ENCODE results near the gene RASSF4.

RASSF4 gene

DNA sequence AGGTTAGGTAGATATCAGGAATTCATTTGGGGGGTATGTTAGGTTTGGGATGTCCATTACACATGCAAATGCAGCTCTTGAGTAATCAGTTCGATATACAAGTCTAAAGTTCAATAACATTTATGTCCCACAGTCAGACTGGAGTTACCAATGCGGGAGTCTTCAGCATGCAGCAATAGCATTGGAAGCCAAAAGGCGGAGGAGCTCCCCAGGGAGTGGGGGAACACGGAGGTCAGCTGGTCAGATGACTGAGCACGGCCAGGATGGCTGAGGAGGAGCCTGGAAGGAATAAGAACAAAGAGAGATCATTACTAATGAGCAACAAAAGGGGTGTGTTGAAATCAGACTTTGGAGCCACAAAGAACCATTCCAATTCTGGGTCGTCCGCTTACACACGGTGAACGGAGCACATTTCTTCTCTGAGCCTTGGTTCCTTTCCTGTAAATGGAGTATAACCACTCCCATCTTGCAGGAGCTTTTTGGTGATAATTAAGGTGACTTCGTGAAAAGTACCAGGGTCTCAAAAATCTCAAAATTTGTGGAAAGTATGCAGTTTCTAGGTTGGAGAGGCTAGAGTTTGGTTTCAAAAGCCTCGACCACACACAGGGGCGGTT, 40.6 kb downstream of the RASSF4 start:
- in situ Hi-C loops (cut with HindIII; ENCODE audit: low pct_ligation_motif_present, low sequenced_read_pairs) = no loop called here
- H3K27ac ChIP-seq = peak overlapping the region; percentile 91
- peak overlapping the region; percentile 66 for H3K4me3 ChIP-seq (ENCODE audit: low read depth, low read length)
- TF ChIP-seq, protein P1, sequence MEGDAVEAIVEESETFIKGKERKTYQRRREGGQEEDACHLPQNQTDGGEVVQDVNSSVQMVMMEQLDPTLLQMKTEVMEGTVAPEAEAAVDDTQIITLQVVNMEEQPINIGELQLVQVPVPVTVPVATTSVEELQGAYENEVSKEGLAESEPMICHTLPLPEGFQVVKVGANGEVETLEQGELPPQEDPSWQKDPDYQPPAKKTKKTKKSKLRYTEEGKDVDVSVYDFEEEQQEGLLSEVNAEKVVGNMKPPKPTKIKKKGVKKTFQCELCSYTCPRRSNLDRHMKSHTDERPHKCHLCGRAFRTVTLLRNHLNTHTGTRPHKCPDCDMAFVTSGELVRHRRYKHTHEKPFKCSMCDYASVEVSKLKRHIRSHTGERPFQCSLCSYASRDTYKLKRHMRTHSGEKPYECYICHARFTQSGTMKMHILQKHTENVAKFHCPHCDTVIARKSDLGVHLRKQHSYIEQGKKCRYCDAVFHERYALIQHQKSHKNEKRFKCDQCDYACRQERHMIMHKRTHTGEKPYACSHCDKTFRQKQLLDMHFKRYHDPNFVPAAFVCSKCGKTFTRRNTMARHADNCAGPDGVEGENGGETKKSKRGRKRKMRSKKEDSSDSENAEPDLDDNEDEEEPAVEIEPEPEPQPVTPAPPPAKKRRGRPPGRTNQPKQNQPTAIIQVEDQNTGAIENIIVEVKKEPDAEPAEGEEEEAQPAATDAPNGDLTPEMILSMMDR (IDR thresholded peaks at IDR 0.05; ENCODE audit: low read depth, low read length, missing control alignments) = no peak
- no peaks in the 10 kb centered on the region for H3K27me3 ChIP-seq (replicated peaks)
- peaks cover 4% of the 10 kb centered on the region for H3K36me3 ChIP-seq (replicated peaks)
- peak; percentile 73 for DNase-seq

DNA sequence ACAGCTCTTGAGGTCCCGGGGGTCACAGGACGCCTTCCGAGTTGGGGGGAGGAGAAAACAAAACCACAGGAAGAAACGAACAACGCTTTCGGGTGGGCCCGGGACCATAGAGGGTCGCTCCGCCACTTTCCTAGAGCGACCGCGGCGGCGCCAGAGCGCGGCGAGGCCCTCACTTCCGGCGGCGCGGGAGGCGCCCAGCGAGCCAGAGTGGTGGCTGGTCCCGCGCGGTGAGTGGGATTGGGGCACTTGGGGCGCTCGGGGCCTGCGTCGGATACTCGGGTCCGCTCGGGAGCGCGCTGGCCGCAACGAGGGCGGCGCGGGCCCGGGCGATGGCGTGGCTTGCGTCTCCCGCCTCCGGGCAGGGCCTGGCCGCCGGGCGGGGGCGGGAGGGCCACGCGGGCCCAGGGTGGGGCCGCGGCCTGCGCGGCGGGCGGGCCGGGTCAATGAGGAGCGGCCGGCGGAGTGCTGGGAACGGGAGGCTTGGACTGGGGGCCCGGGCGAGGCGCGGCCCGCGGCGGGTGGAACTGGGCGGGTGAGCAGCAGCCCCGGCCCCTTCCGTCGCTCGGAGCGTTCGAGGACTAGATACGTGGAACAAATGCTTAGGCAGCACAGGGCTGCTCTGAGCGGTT, 41.3 kb downstream of the RASSF4 start, which contains the start of gene ZNF22:
Gene ZNF22, plus strand, starts transcription at position 172 of the 629 bp plus-strand sequence. CDS start 2,446 bp downstream, outside the sequence.
- Histone ChIP-seq H3K27me3 (replicated peaks) (no peaks in the 10 kb centered on the region), H3K36me3 (replicated peaks) (peaks cover 4% of the 10 kb centered on the region), H3K27ac (peak within 1 kb of the TSS; percentile 91), H3K4me3 (ENCODE audit: low read depth, low read length) (peak within 1 kb of the TSS; percentile 66)
- DNase-seq = peak; percentile 23
- in situ Hi-C loops (cut with HindIII; ENCODE audit: low pct_ligation_motif_present, low sequenced_read_pairs) = no loop called here
- TF ChIP-seq, protein P1 (IDR thresholded peaks at IDR 0.05; ENCODE audit: low read depth, low read length, missing control alignments) = no peak

DNA sequence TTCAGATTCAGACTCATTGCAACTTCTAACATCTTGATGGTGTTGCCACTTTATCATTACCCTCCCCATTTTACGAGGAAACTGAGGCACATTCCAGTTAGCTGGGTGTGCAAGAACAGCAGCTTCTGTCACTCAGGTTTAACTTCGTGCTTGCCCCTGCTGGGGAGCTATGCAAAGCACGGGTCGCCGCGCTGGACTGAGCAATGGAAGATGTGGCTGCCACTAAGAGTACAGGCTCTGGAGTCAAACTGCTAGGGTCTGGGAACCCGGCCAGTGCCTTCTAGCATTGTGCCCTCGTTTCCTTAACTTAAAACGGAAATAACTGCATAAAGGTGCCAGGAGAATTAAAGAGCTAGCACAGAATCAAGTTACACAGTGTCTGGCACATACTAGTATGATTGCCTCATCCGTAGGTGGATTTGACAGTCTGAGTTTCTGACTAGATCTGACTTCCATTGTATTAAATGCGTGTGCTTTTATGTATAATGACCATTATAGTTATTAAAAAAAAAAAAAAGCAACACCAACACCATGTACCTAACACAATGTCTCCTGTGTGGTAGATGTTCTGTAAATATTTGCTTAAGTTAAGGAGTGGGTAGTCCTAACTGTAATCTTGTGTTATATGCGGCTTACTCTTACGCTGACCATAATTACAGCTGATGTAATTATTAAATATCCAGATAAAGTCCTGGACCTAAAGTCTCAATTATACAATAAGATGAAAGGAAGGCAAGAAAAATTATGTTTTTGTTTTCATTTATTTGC, 42.0 kb downstream of the RASSF4 start:
- H3K36me3 ChIP-seq (replicated peaks) = peaks cover 4% of the 10 kb centered on the region
- in situ Hi-C loops (cut with HindIII; ENCODE audit: low pct_ligation_motif_present, low sequenced_read_pairs) = no loop called here
- TF ChIP-seq, protein P1 (IDR thresholded peaks at IDR 0.05; ENCODE audit: low read depth, low read length, missing control alignments) = peak; percentile 58
- H3K27ac ChIP-seq = peak overlapping the region; percentile 91
- peak overlapping the region; percentile 66 for H3K4me3 ChIP-seq (ENCODE audit: low read depth, low read length)
- H3K27me3 ChIP-seq (replicated peaks) = no peaks in the 10 kb centered on the region
- peak; percentile 68 for DNase-seq

DNA sequence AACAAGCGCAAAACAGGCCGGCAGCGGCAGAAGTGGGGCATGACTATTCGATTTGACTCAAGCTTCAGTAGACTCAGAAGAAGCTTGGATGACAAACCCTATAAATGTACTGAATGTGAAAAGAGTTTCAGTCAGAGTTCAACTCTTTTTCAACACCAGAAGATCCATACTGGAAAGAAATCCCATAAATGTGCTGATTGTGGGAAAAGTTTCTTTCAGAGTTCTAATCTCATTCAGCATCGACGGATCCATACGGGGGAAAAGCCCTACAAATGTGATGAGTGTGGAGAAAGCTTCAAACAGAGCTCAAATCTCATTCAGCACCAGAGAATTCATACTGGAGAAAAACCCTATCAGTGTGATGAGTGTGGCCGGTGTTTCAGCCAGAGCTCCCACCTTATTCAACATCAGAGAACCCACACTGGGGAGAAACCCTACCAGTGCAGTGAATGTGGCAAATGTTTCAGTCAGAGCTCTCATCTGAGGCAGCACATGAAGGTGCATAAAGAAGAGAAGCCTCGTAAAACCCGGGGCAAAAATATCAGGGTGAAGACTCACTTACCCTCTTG, 43.9 kb downstream of the RASSF4 start:
- Histone ChIP-seq H3K4me3 (ENCODE audit: low read depth, low read length) (no peak overlapping the region), H3K27me3 (replicated peaks) (no peaks in the 10 kb centered on the region), H3K27ac (no peak overlapping the region), H3K36me3 (replicated peaks) (peaks cover 4% of the 10 kb centered on the region)
- TF ChIP-seq, protein P1 (IDR thresholded peaks at IDR 0.05; ENCODE audit: low read depth, low read length, missing control alignments) = no peak
- DNase-seq = no peak
- in situ Hi-C loops (cut with HindIII; ENCODE audit: low pct_ligation_motif_present, low sequenced_read_pairs) = no loop called here

DNA sequence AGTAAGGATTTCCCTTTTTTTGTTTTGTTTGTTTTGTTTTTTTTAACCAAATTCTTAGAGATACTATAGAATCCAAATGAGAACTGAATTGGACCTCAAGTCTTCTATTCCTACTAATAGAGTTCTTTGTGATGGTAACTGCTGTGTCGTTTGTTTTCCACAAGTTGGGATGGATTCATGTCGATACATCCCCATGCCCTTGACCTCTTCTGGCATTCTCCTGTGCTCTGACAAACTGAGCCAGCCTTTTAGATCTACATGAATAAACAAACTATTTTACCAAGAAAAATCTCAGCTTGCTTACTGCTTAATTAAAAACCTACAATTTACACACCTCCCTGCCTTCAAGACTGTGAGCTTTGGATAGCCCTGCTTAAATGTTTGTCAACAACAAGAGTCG, 45.1 kb downstream of the RASSF4 start:
- peaks cover 4% of the 10 kb centered on the region for H3K36me3 ChIP-seq (replicated peaks)
- no peak overlapping the region for H3K27ac ChIP-seq
- H3K27me3 ChIP-seq (replicated peaks) = no peaks in the 10 kb centered on the region
- TF ChIP-seq, protein P1 (IDR thresholded peaks at IDR 0.05; ENCODE audit: low read depth, low read length, missing control alignments) = no peak
- in situ Hi-C loops (cut with HindIII; ENCODE audit: low pct_ligation_motif_present, low sequenced_read_pairs) = no loop called here
- no peak overlapping the region for H3K4me3 ChIP-seq (ENCODE audit: low read depth, low read length)
- no peak for DNase-seq
